ENCODE data around the gene YIPF3. TPM values are rescaled to one million over a fixed set of nuclear protein-coding genes. Genes with fewer than 3 reads are reported as not detected.
A peak's percentile ranks its signal among the peaks of the same experiment; 100 is the strongest.

YIPF3 gene
- total RNA-seq, 1 experiment from 2014 or later = 89.7 TPM

- Histone ChIP-seq H2AFZ (ENCODE audit: low read length) (peak within 1 kb of the TSS; percentile 86), H3K27me3 (ENCODE audit: low read length) (no peaks in the 10 kb centered on the region), H3K79me2 (ENCODE audit: low read length) (peaks cover 45% of the 10 kb centered on the region), H3K9me3 (ENCODE audit: low read length) (no peaks in the 10 kb centered on the region), H3K9ac (ENCODE audit: low read length) (peak within 1 kb of the TSS; percentile 95), H3F3A (ENCODE audit: low read length, unreplicated experiment) (no peaks in the 10 kb centered on the region), H3K36me3 (ENCODE audit: low read depth, low read length) (no peaks in the 10 kb centered on the region), H3K27ac (ENCODE audit: low read length) (0 out of 2 replicates have a peak within 1 kb of the TSS, but pooled peaks have one; percentile 15), H3K4me1 (ENCODE audit: insufficient read depth, low read length) (peaks cover 41% of the 10 kb centered on the region), H4K20me1 (ENCODE audit: low read length) (no peaks in the 10 kb centered on the region), H3K4me2 (ENCODE audit: low read length) (peak within 1 kb of the TSS; percentile 94), H3K4me3 (ENCODE audit: low read length) (peak within 1 kb of the TSS; percentile 90), H3K9me2 (replicated peaks; ENCODE audit: low read length) (no peaks in the 10 kb centered on the region)
- intact Hi-C loops (cut with micrococcal nuclease) = loop anchor here (2.0 kb wide), 1 partner anchor 21 kb away; no protein-coding TSS in a partner anchor
- ChIA-PET POLR2A (ENCODE audit: unreplicated experiment) (no interaction called here), CTCF (no interaction called here)
- peak; percentile 87 for ATAC-seq
- no TSS peak for BruUV-seq (replicated peaks)
- TF ChIP-seq EZH2phosphoT487 (IDR thresholded peaks at IDR 0.05; ENCODE audit: borderline replicate concordance, low read length) = no peak
- DNase-seq = peak; percentile 89
Observed at GRCh38 chr6:43477235-43478007, 39.3 kb downstream of the YIPF3 start, which contains the start of gene TJAP1. Gene TJAP1 (plus strand): TSS chr6:43477570. CDS start chr6:43499002, 21,432 bp downstream.

GRCh38 chr6:43476746-43477145 is 40.0 kb downstream of the YIPF3 start:
- POLR2A ChIA-PET (ENCODE audit: unreplicated experiment) = no interaction called here
- H4K20me1 ChIP-seq (ENCODE audit: low read length) = no peaks in the 10 kb centered on the region
- intact Hi-C loops (cut with micrococcal nuclease) = loop anchor here (2.0 kb wide), 1 partner anchor 20 kb away; no protein-coding TSS in a partner anchor
- no peaks in the 10 kb centered on the region for H3K36me3 ChIP-seq (ENCODE audit: low read depth, low read length)
- no peaks in the 10 kb centered on the region for H3F3A ChIP-seq (ENCODE audit: low read length, unreplicated experiment)
- DNase-seq = no peak
- BruUV-seq (replicated peaks) = no TSS peak
- H3K9me3 ChIP-seq (ENCODE audit: low read length) = no peaks in the 10 kb centered on the region
- peaks cover 38% of the 10 kb centered on the region for H3K79me2 ChIP-seq (ENCODE audit: low read length)
- H3K27me3 ChIP-seq (ENCODE audit: low read length) = no peaks in the 10 kb centered on the region
- H3K27ac ChIP-seq (ENCODE audit: low read length) = no peak overlapping the region
- TF ChIP-seq EZH2phosphoT487 (IDR thresholded peaks at IDR 0.05; ENCODE audit: borderline replicate concordance, low read length) (no peak), CTCF (conservative IDR thresholded peaks at IDR 0.05; ENCODE audit: low read depth, low read length) (no peak), EZH2 (IDR thresholded peaks at IDR 0.05; ENCODE audit: low read length, unreplicated experiment) (no peak)
- H3K4me2 ChIP-seq (ENCODE audit: low read length) = peak overlapping the region; percentile 94
- H2AFZ ChIP-seq (ENCODE audit: low read length) = peak overlapping the region; percentile 86
- no peak for ATAC-seq
- H3K4me1 ChIP-seq (ENCODE audit: insufficient read depth, low read length) = peaks cover 37% of the 10 kb centered on the region
- no peaks in the 10 kb centered on the region for H3K9me2 ChIP-seq (replicated peaks; ENCODE audit: low read length)
- CTCF ChIA-PET = no interaction called here
- H3K4me3 ChIP-seq (ENCODE audit: low read length) = peak overlapping the region; percentile 90
- peak overlapping the region; percentile 95 for H3K9ac ChIP-seq (ENCODE audit: low read length)

GRCh38 chr6:43475516-43475915 is 41.2 kb downstream of the YIPF3 start:
- no peak for DNase-seq
- TF ChIP-seq EZH2 (IDR thresholded peaks at IDR 0.05; ENCODE audit: low read length, unreplicated experiment) = no peak
- TF ChIP-seq CTCF (conservative IDR thresholded peaks at IDR 0.05; ENCODE audit: low read depth, low read length) = no peak
- no peak for TF ChIP-seq EZH2phosphoT487 (IDR thresholded peaks at IDR 0.05; ENCODE audit: borderline replicate concordance, low read length)
- BruUV-seq (replicated peaks) = no TSS peak
- H4K20me1 ChIP-seq (ENCODE audit: low read length) = no peaks in the 10 kb centered on the region
- no peaks in the 10 kb centered on the region for H3K36me3 ChIP-seq (ENCODE audit: low read depth, low read length)
- H3K79me2 ChIP-seq (ENCODE audit: low read length) = peaks cover 31% of the 10 kb centered on the region
- POLR2A ChIA-PET (ENCODE audit: unreplicated experiment) = no interaction called here
- peaks cover 32% of the 10 kb centered on the region for H3K4me1 ChIP-seq (ENCODE audit: insufficient read depth, low read length)
- intact Hi-C loops (cut with micrococcal nuclease) = no loop called here
- no peaks in the 10 kb centered on the region for H3F3A ChIP-seq (ENCODE audit: low read length, unreplicated experiment)
- no peaks in the 10 kb centered on the region for H3K9me2 ChIP-seq (replicated peaks; ENCODE audit: low read length)
- H3K9ac ChIP-seq (ENCODE audit: low read length) = no peak overlapping the region
- CTCF ChIA-PET = no interaction called here
- no peak overlapping the region for H3K4me3 ChIP-seq (ENCODE audit: low read length)
- no peak overlapping the region for H3K4me2 ChIP-seq (ENCODE audit: low read length)
- ATAC-seq = no peak
- H3K27me3 ChIP-seq (ENCODE audit: low read length) = no peaks in the 10 kb centered on the region
- no peak overlapping the region for H2AFZ ChIP-seq (ENCODE audit: low read length)
- H3K27ac ChIP-seq (ENCODE audit: low read length) = no peak overlapping the region
- no peaks in the 10 kb centered on the region for H3K9me3 ChIP-seq (ENCODE audit: low read length)

All from PC-3 (cell line).